PC-3 (cell line): Measurements from ENCODE around the gene SLC6A17. TPM values are rescaled to one million over a fixed set of nuclear protein-coding genes. Genes with fewer than 3 reads are reported as not detected.

Experiments
- ATAC-seq: fragments of 200-7000 bp; cut with Tn5 transposase; 2 replicates; pipeline ENCODE4 v1.9.1; 2020; ENCODE audit warnings: mild to moderate bottlenecking, moderate library complexity
- BruUV-seq: library from RNA; stranded (reverse); fragments of 400-500 nt; replicated peaks from 2 replicates; lab custom pipeline; 2021; lab: Mats Ljungman, UMichigan
- CTCF ChIA-PET: fragments of 300-600 bp; sonication (Branson Sonifier 250); formaldehyde crosslinking; loops from one replicate; lab custom pipeline; 2022; ENCODE audit warnings: antibody characterized with exemption; lab: Charles Lee
- POLR2A ChIA-PET: fragments of 300-600 bp; sonication (Branson Sonifier 250); formaldehyde crosslinking; loops from one replicate; lab custom pipeline; 2022; ENCODE audit warnings: antibody characterized with exemption; ENCODE audit not compliant: unreplicated experiment; lab: Charles Lee
- DNase-seq: peaks from one replicate; pipeline ENCODE4 v3.0.0-alpha.2; 2015
- H2AFZ ChIP-seq: fragments of 300-600 bp; sonication (generic); 2 replicates; pipeline ENCODE4 v1.6.0; 2016; ENCODE audit warnings: antibody characterized with exemption, low read length
- H3F3A ChIP-seq: fragments of 300-600 bp; sonication (generic); one replicate; pipeline ENCODE4 v1.6.0; 2017; ENCODE audit warnings: antibody characterized with exemption, low read length, control low read depth, mild to moderate bottlenecking; ENCODE audit not compliant: unreplicated experiment
- H3K27ac ChIP-seq: fragments of 300-600 bp; sonication (generic); 2 replicates; pipeline ENCODE4 v1.5.1; 2016; ENCODE audit warnings: mild to moderate bottlenecking, low read length
- H3K27me3 ChIP-seq: fragments of 300-600 bp; sonication (generic); 2 replicates; pipeline ENCODE4 v1.6.1; 2016; ENCODE audit warnings: low read length, mixed read lengths
- H3K36me3 ChIP-seq: fragments of 300-600 bp; sonication (generic); 2 replicates; pipeline ENCODE4 v1.6.1; 2016; ENCODE audit warnings: low read depth, mixed run types, low read length, mixed read lengths
- H3K4me1 ChIP-seq: fragments of 300-600 bp; sonication (generic); 2 replicates; pipeline ENCODE4 v1.5.1; 2016; ENCODE audit warnings: low read length; ENCODE audit not compliant: insufficient read depth
- H3K4me2 ChIP-seq: fragments of 300-600 bp; sonication (generic); 2 replicates; pipeline ENCODE4 v1.6.0; 2016; ENCODE audit warnings: low read length
- H3K4me3 ChIP-seq: fragments of 300-600 bp; sonication (generic); 2 replicates; pipeline ENCODE4 v1.5.1; 2016; ENCODE audit warnings: mild to moderate bottlenecking, low read length, mixed read lengths
- H3K79me2 ChIP-seq: fragments of 300-600 bp; sonication (generic); 2 replicates; pipeline ENCODE4 v1.6.1; 2017; ENCODE audit warnings: low read length, mixed read lengths
- H3K9ac ChIP-seq: fragments of 300-600 bp; sonication (generic); 2 replicates; pipeline ENCODE4 v1.6.0; 2016; ENCODE audit warnings: mild to moderate bottlenecking, low read length
- H3K9me2 ChIP-seq: fragments of 300-600 bp; sonication (generic); replicated peaks from 2 replicates; pipeline ENCODE4 v1.6.1; 2016; ENCODE audit warnings: mixed run types, low read length, mixed read lengths
- H3K9me3 ChIP-seq: fragments of 300-600 bp; sonication (generic); 2 replicates; pipeline ENCODE4 v1.6.1; 2016; ENCODE audit warnings: low read length, mixed read lengths
- H4K20me1 ChIP-seq: fragments of 300-600 bp; sonication (generic); 2 replicates; pipeline ENCODE4 v1.6.1; 2016; ENCODE audit warnings: low read length, mixed read lengths
- CTCF ChIP-seq: fragments of 300-600 bp; sonication (generic); conservative IDR thresholded peaks from 2 replicates; pipeline ENCODE4 v1.5.1; 2017; ENCODE audit warnings: antibody characterized with exemption, low read depth, mild to moderate bottlenecking, low read length
- EZH2 ChIP-seq: fragments of 300-600 bp; sonication (generic); IDR thresholded peaks from one replicate; pipeline ENCODE4 v1.6.1; 2017; ENCODE audit warnings: antibody characterized with exemption, mild to moderate bottlenecking, low read length; ENCODE audit not compliant: unreplicated experiment
- EZH2phosphoT487 ChIP-seq: fragments of 300-600 bp; sonication (generic); IDR thresholded peaks from 2 replicates; pipeline ENCODE4 v1.6.1; 2018; ENCODE audit warnings: mild to moderate bottlenecking, antibody characterized with exemption, low read length, borderline replicate concordance
- intact Hi-C: fragments of 100-400 bp; cut with micrococcal nuclease; formaldehyde crosslinking; loops from 2 replicates; pipeline ENCODE4 v1.9.0; 2023
- total RNA-seq: library from RNA; depleted of rRNA; stranded (reverse); fragments of >200 nt; gene quantifications from 2 replicates; pipeline ENCODE4 v1.2.3, GENCODE V29; 2014

The SLC6A17 gene
- total RNA-seq, 1 experiment from 2014 or later = not detected

GRCh38 chr1:110207831-110208230, 57.5 kb downstream of the SLC6A17 start:
- POLR2A ChIA-PET = no interaction called here

GRCh38 chr1:110208916-110209645, 58.8 kb downstream of the SLC6A17 start:
- no peak for DNase-seq
- Histone ChIP-seq H4K20me1 (no peaks in the 10 kb centered on the region), H3K27me3 (no peaks in the 10 kb centered on the region), H3K4me1 (peaks cover 23% of the 10 kb centered on the region; the same call in 1 of the 2 replicates), H3K9me3 (no peaks in the 10 kb centered on the region), H3F3A (no peaks in the 10 kb centered on the region), H2AFZ (peak overlapping the region; percentile 73; the same call in 1 of the 2 replicates), H3K79me2 (no peaks in the 10 kb centered on the region), H3K4me2 (peak overlapping the region; percentile 99), H3K4me3 (peak overlapping the region; percentile 83; the same call in 1 of the 2 replicates), H3K9ac (no peak overlapping the region), H3K36me3 (no peaks in the 10 kb centered on the region), H3K9me2 (no peaks in the 10 kb centered on the region), H3K27ac (no peak overlapping the region)
- ChIA-PET CTCF (interaction anchor here (4.3 kb wide), 1 partner anchor 103 kb away, joined by 53 read pairs; no protein-coding TSS in a partner anchor), POLR2A (no interaction called here)
- no TSS peak for BruUV-seq
- ATAC-seq = no peak
- no peak for TF ChIP-seq EZH2phosphoT487
- no peak for TF ChIP-seq EZH2
- TF ChIP-seq CTCF = no peak
- intact Hi-C loops = no loop called here

More at GRCh38 chr1:110207831-110208230, 57.5 kb downstream of the SLC6A17 start:
- peaks cover 4% of the 10 kb centered on the region for H3F3A ChIP-seq
- CTCF ChIA-PET = interaction anchor here (0.5 to 4.3 kb wide), 12 partner anchors 11 to 288 kb away, joined by 3 to 53 read pairs (median 6); no protein-coding TSS in a partner anchor
- H3K27ac ChIP-seq = no peak overlapping the region
- no peaks in the 10 kb centered on the region for H3K27me3 ChIP-seq
- peak; percentile 66 for DNase-seq
- no peaks in the 10 kb centered on the region for H4K20me1 ChIP-seq
- TF ChIP-seq EZH2phosphoT487 (no peak), CTCF (peak; percentile 95), EZH2 (no peak)
- no peak overlapping the region for H3K9ac ChIP-seq
- no peaks in the 10 kb centered on the region for H3K36me3 ChIP-seq
- H3K4me2 ChIP-seq = no peak overlapping the region
- peak; percentile 32 for ATAC-seq
- no peaks in the 10 kb centered on the region for H3K9me2 ChIP-seq
- H3K4me1 ChIP-seq = peaks cover 25% of the 10 kb centered on the region
- H3K9me3 ChIP-seq = no peaks in the 10 kb centered on the region
- intact Hi-C loops = loop anchor here (1.0 kb wide), 2 partner anchors 104 to 252 kb away; no protein-coding TSS in a partner anchor
- H3K4me3 ChIP-seq = no peak overlapping the region
- BruUV-seq = no TSS peak
- H3K79me2 ChIP-seq = no peaks in the 10 kb centered on the region
- H2AFZ ChIP-seq = no peak overlapping the region
